ENCODE measurements around the gene AIG1.
"Not testable (repeated sequence)": the region's sequence is repeated elsewhere in the genome, so short reads cannot be mapped to it uniquely, and the experiment has no call there.

The AIG1 gene

DNA sequence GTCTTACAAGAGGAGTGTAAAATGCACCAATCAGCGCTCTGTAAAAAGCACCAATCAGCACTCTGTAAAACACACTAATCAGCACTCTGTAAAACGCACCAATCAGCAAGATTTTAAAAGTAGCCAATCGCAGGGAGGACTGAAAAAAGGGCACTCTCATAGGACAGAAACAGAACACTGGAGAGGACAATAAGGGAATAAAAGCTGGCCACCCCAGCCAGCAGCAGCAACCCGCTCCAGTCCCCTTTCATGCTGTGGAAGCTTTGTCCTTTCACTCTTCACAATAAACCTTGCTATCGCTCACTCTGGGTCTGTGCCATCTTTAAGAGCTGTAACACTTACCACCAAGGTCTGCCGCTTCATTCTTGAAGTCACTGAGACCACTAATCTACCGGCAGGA is 1.7 kb upstream of the AIG1 start:
- DNase-seq (ENCODE audit: low spot score): no peak

DNA sequence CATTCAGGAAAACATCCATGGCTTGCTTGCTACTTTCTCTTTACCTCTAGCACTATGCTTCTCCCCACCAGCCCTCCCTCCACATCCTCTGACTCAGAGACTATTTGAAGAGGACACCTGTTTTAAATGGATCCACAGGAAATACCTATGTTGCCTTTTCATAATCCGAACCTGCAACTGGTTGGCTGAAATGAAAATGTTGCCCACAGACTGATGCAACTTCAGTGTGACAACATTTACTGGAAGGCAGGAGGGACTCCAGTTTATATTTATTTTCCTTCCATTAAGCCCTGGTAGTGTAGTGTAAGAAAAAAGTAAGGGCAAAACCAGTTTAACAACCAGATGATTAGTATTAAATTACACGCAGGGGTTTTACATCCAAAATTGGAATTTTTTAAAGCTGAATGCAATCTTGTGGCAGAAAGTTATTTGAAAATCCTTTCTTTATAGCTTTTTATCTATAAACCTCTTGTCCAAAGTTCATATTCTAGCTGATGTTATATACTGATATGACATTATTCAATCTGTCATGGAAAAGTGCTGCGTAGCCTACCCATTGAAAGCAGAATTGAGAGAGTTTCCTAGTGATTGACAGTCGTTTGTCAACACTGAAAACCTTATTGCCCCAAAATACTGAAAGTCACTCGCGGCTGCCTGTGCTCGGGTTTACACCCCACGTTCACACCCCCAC is 881 bp upstream of the AIG1 start:
- no peak for DNase-seq (ENCODE audit: low spot score)

GRCh38 chr6:143060354-143060805 is 309 bp upstream of the AIG1 start:
- peak; percentile 13 for DNase-seq (ENCODE audit: low spot score)

GRCh38 chr6:143061597-143062385 is 1.1 kb downstream of the AIG1 start:
- no peak for DNase-seq (ENCODE audit: low spot score)

DNA sequence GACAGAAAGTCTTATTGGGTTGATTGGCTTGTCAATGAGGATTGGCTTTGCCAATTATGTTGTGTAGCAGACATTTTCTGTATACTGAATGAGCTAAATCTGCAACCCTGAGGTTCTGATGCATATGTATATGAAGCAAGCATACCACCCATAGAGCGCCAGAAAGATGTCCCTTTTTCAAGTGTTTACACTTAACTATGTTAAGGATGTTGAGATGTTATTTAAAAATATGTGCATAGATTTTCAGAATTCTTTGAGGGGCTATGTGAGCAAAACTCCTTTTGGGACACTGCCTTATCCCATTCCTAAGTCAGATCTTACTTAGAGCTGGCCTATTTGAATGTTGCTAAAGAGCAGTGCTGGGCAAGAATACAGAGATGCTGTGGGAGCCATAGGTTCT is 1.9 kb downstream of the AIG1 start:
- DNase-seq (ENCODE audit: low spot score): no peak

DNA sequence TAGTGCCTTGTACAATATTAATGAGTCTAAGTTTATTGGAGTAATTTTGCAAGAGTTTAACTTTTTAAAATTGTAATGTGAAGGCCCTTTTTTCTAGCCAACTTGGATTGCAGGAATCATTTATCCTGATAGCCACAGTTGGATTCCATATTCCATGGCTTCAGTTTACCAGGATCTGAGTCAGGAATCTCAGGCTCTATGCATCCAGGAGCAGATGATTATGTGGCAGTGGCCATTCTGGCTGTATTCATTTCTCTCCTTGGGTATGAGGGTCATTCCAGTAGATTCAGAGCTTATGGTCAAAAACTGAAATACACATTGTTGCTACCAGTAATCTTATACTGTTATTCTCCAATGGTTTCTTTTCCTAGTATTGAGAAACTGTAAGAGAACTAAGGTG is 2.9 kb downstream of the AIG1 start:
- DNase-seq (ENCODE audit: low spot score): no peak

DNA sequence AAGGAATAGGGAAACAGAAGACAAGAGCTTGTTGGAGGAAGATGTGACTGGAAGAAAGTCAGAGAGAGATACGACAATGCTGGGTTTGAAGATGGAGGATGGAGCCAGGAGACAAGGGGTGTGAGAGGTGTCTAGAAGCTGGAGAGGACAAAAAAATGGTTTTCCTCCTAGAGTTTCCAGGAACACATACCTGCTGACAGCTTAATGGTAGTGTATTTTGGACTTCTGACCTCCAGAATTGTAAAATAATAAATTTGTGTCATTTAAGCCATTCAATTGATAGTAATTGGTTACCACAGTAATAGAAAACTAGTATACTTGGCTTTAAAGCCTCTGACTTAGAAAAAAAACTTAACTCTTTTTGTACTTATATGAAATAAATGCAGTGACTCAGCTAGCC is 3.6 kb downstream of the AIG1 start:
- DNase-seq (ENCODE audit: low spot score): no peak

DNA sequence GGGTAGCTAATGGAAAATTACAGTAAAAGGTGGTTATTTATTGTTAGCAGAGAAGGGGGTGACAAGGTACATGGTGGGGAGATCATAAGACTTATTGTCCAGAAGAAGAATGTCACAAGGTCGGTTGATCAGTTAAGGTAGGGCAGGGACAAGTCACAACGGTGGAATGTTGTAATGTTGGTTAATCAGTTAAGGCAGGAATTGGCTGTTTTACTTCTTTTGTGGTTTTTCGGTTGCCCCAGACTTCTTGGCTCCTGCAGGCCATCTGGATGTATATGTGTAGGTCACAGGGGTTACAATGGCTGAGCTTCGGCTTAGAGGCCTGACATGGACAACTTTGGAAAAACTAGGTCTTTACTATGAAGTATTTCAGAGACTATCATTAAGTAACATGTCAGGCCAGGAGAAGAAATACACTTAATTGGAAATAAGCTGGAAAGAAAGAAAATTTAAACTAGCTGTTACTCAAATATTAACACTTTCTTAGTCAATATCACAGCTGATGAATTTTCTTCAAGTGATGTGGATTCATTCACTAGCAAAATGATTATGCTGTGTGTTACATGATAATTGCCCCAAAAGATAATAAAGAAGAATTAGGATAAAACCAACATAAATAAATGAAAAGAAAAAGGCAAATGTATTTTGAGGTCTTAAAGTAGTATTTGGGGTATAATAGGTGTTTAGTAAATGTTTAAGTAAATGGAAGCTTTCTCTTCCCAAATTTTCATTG is 4.4 kb downstream of the AIG1 start:
- DNase-seq (ENCODE audit: low spot score): no peak

GRCh38 chr6:143068001-143068400 is 7.3 kb downstream of the AIG1 start:
- no peak for DNase-seq (ENCODE audit: low spot score)

DNA sequence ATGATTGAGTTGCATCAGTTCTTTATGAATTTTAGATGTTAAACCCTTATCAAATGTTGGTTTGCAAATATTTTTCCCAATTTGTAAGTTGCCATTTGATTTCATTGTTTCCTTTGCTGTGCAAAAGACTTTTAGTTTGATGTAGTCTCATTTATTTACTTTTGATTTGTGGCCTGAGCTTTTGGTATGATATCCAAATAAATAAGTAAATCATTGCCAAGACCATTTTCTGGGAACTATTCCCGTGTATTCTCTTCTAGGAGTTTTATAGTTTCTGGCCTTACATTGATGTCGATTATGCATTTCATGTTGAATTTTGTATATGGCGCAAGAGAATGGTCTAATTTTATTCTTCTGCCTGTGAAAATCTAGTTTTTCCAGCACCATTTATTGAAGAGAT is 13.4 kb downstream of the AIG1 start:
- DNase-seq (ENCODE audit: low spot score): no peak

DNA sequence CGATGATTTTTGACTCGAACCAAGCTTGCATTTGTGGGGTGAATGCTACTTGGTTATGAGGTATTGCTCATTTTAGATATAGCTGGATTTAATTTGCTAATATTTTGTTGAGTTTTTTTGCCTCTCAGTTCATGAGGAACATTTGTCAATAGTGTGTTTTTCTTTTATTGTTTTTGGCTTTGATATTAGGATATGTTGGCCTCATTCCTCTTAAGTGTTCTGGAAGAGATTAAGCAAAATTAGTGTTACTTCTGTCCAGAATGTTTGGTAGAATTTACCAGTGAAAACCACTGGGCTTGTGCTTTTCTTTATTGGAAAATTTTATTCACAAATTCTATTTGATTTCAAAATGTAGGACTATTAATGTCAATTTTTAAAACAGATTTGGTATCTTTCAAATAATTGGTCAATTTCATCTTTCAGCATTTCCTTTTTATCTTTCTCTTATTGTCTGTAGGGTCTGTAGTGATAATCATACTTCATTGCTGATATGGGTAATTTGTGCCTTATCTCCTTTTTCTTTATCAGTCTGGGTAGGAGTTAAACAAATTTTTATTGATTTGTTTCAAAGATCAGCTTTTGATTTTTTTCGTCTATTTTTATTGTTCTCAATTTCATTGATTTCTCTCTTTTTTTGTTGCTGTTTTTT is 14.1 kb downstream of the AIG1 start:
- no peak for DNase-seq (ENCODE audit: low spot score)

- no peak for DNase-seq (ENCODE audit: low spot score)
These were observed 18.0 kb downstream of the AIG1 start for GRCh38 chr6:143078468-143079324.

DNA sequence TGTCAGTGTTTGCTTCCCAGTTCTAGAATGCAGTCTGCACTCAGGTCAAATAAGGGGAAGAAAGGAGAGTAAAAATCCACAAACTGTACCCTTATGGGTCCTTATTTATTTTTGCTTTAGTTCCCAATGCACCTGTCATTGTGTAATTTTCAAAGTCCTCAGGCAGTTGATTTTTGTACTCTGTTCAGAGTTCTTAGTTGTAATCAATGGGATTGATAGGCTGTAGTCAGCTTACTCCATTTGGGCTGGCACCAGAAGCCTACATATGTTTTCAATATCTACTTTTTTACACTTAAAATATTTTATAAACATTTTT is 18.6 kb downstream of the AIG1 start:
- DNase-seq (ENCODE audit: low spot score): no peak

DNA sequence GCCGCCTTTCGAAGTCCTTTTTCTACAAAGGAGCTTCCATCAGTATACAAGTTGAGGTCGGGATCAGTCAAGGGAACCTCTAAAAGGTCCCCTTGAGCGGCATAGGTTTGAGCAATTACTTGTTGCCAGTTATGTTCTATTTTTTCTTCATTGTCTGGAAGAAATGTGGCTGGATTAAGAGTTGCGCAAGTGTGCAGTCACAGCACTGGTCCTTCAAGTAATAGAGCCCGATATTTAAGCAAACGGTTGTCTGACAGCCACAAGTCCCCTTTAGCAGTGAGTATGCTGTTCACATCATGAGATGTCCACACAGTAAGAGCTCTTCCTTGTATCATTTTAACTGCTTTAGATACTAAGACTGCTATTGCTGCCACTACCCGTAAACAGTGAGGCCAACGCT is 21.6 kb downstream of the AIG1 start:
- DNase-seq (ENCODE audit: low spot score): not testable (repeated sequence)

DNA sequence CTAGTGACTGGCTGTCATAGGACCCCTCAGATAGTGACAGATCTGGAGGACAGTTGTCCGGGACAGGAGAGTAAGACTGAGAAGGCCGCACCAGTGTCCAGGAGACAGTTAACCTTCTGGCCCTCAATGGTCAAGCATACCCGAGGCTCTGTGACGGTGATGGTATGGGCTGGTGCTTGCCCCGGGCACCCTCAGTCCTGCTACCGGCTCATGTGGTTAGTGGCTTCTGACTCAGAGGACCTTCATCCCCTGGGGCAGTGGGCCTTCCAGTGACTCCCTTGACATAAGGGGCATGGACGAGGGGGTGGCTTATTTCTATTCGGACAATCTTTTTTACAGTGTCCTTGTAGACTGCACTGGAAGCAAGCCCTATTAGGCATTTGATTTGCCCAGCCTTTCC is 23.3 kb downstream of the AIG1 start:
- DNase-seq (ENCODE audit: low spot score): not testable (repeated sequence)

- DNase-seq (ENCODE audit: low spot score): not testable (repeated sequence)
These were observed 26.6 kb downstream of the AIG1 start for GRCh38 chr6:143087335-143087734.

- no peak for DNase-seq (ENCODE audit: low spot score)
These were observed 27.2 kb downstream of the AIG1 start for GRCh38 chr6:143087856-143088255.

DNA sequence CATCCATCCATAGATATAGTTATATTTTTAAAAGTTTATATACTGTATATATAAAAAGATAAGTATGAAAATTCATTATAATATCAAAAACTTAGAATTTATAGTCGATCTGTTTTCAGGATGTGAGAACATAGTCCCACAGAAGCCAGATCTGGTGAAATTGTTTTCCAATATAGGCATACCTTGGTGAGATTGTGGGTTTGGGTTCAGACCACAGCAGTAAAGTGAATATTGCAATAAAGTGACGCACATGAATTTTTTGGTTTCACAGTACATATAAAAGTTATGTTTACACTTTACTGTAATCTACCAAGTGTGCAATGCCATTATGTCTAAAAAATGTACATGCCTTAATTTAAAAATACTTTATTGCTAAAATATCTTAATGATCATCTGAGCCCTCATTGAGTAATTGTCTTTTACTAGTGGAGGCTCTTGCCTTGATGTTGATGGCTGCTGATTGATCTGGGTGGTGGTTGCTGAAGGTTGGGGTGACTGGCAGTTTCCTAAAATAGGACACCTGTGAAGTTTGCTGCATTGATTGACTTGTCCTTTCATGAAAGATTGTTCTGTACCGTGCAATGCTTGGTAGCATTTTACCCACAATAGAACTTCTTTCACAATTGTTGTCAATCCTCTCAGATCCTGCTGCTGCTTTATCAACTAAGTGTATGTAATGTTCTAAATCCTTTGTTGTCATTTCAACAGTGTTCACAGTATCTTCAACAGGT is 29.8 kb downstream of the AIG1 start:
- no peak for DNase-seq (ENCODE audit: low spot score)

DNA sequence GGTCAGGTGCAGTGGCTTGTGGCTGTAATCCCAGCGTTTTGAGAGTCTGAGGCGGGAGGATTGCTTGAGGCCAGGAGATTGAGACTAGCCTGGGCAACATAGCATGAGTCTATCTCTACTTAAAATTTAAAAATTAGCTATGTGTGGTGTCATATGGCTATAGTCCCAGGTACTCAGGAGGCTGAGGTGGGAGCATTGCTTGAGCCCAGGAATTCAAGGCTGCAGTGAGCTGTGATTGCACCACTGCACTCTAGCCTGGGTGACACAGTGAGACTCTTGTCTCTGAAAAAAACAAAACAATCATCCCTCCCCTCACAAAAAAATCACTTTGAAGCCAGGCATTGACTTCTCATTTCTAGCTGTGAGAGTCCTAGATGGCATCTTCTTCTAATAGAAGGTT is 32.1 kb downstream of the AIG1 start:
- DNase-seq (ENCODE audit: low spot score): no peak

DNA sequence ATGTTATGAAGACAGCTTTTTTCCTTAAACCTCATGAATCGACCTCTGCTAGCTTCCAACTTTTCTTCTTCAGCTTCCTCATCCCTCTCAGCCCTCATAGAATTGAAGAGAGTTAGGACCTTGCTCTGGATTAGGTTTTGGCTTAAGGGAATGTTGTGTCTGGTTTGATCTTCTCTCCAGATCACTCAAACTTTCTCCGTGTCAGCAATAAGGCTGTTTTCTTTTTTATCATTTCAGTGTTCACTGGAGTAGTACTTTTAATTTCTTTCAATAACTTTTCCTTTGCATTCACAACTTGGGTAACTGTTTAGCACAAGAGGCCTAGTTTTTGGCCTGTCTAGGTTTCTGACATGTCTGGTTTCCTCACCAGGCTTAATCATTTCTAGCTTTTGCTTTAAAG is 32.6 kb downstream of the AIG1 start:
- no peak for DNase-seq (ENCODE audit: low spot score)

DNA sequence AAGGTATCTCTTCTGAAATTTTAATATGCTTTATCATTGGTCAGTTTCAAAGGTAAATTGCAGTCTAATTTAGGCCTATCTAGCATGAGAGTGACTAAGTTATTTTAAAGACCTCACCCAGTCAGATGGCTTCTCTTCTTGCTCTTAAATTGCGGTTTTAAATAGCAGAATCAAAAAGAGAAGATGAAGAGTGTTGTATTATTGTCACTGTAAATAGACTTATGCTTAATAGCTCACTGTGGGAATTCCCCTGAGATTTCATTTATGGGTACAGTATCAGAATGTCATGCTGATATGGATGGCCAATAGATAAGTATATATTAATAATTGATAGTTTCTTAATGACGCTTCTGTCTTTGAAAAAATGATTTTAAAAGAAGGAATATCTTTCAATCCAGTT is 35.7 kb downstream of the AIG1 start:
- DNase-seq (ENCODE audit: low spot score): no peak

Data from COLO829 (cell line).